Right atrium auricular region (tissue), 2 donors: Measurements from ENCODE around the gene POFUT1. TPM values are rescaled to one million over a fixed set of nuclear protein-coding genes. Genes with fewer than 3 reads are reported as not detected.
"Not testable (repeated sequence)": the region's sequence is repeated elsewhere in the genome, so short reads cannot be mapped to it uniquely, and the experiment has no call there.

Experiments used
- DNase-seq: peaks from one replicate; pipeline ENCODE4 v3.0.0-alpha.2; 2019; ENCODE audit warnings: low spot score
- H3K27ac ChIP-seq, 2 donors: fragments of 200-600 bp; sonication (generic); 1 replicate in 1 of 2; 2 replicates in 1 of 2; pipeline ENCODE4 v1.5.1; 2016 to 2019
- H3K27me3 ChIP-seq, 2 donors: fragments of 200-600 bp; sonication (generic); one replicate each; pipeline versions ENCODE4 v1.5.1 to v1.6.0; 2017 to 2019
- H3K36me3 ChIP-seq: fragments of 200-600 bp; sonication (generic); one replicate; pipeline ENCODE4 v1.5.1; 2016
- H3K4me1 ChIP-seq, 2 donors: fragments of 200-600 bp; sonication (generic); one replicate each; pipeline versions ENCODE4 v1.5.1 to v1.6.0; 2017 to 2019
- H3K4me3 ChIP-seq, 2 donors: fragments of 200-600 bp; sonication (generic); 1 replicate in 1 of 2; 2 replicates in 1 of 2; pipeline ENCODE4 v1.5.1; 2017 to 2019; ENCODE audit warnings: mild to moderate bottlenecking in 1 of 2, moderate library complexity in 1 of 2
- H3K9me3 ChIP-seq, 2 donors: fragments of 200-600 bp; sonication (generic); one replicate each; pipeline ENCODE4 v1.5.1; 2019
- total RNA-seq, 2 donors: library from RNA; depleted of rRNA; stranded (reverse); fragments of >200 nt; gene quantifications; one replicate each; pipeline ENCODE4 v1.1.0, GENCODE V29; 2016
- TF ChIP-seq, protein P1 (sequence below), 2 donors: fragments of 200-600 bp; sonication (generic); IDR thresholded peaks; one replicate each; pipeline ENCODE4 v1.5.1; 2019; ENCODE audit warnings: antibody characterized with exemption in 2 of 2

The POFUT1 gene
- total RNA-seq, 2 donors from 2014 or later = 26.8 to 31.6 TPM

DNA sequence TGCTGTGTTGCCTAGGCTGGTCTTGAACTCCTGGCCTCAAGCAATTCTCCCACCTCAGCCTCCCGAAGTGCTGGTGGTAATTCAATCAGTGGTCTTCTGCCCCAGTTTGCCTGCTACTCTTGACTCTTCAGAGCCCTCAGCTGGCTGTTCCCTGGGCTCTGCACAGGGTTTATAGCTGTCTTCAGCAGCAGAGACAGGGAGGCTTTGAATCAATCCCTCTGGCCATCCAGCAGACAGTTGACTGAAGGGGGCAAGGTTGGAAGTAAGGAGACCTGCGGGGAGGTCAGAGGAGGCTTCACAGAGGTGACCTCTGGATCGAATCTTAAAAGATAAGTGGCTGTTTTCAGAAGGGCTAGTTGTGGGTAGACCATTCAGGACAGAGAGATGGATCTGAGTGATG, 43.8 kb downstream of the POFUT1 start:
- Histone ChIP-seq H3K27ac (no peak overlapping the region), H3K4me1 (no peaks in the 10 kb centered on the region), H3K4me3 (no peak overlapping the region), H3K9me3 (no peaks in the 10 kb centered on the region), H3K36me3 (no peaks in the 10 kb centered on the region), H3K27me3 (no peaks in the 10 kb centered on the region)
- DNase-seq = no peak
- TF ChIP-seq, protein P1, sequence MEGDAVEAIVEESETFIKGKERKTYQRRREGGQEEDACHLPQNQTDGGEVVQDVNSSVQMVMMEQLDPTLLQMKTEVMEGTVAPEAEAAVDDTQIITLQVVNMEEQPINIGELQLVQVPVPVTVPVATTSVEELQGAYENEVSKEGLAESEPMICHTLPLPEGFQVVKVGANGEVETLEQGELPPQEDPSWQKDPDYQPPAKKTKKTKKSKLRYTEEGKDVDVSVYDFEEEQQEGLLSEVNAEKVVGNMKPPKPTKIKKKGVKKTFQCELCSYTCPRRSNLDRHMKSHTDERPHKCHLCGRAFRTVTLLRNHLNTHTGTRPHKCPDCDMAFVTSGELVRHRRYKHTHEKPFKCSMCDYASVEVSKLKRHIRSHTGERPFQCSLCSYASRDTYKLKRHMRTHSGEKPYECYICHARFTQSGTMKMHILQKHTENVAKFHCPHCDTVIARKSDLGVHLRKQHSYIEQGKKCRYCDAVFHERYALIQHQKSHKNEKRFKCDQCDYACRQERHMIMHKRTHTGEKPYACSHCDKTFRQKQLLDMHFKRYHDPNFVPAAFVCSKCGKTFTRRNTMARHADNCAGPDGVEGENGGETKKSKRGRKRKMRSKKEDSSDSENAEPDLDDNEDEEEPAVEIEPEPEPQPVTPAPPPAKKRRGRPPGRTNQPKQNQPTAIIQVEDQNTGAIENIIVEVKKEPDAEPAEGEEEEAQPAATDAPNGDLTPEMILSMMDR (IDR thresholded peaks at IDR 0.05) = no peak

DNA sequence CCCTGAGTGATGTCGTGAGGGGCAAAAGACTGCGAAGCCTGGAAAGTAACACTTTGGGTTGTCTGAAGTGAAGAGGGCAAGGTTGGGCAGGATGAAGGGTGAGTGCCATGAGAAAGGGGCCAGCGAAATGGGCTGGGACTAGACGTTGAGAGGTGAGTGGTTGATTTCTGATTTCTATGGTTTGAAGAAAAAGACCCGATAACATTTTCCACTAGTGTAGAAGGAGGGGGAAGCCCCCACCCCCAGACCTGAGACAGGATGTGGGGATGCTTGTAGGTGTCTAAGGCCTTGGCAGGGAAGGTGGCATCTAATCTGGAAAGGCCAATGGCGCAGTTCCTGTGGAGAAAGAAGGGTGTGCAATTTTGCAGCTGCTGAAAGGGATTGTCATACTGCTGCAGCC, 44.5 kb downstream of the POFUT1 start:
- no peak overlapping the region for H3K27ac ChIP-seq
- H3K4me3 ChIP-seq = no peak overlapping the region
- H3K9me3 ChIP-seq = no peaks in the 10 kb centered on the region
- H3K27me3 ChIP-seq = no peaks in the 10 kb centered on the region
- DNase-seq = no peak
- H3K36me3 ChIP-seq = no peaks in the 10 kb centered on the region
- TF ChIP-seq, protein P1 (IDR thresholded peaks at IDR 0.05) = no peak
- H3K4me1 ChIP-seq = no peaks in the 10 kb centered on the region

DNA sequence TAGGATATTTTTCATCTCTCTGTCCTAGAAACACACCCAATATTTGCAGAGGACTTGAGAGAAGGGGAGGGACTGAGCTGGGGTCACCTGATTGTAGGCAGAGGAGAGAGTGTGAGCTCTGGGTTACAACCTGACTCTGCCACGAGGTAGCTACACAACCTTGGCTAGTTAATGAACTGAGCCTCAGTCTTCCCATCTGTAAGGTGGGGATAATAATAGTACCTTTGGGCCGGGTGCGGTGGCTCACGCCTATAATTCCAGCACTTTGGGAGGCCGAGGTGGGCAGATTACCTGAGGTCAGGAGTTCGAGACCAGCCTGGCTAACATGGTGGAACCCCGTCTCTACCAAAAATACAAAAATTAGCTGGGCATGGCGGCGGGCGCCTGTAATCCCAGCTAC, 53.3 kb downstream of the POFUT1 start:
- not testable (repeated sequence) for H3K4me3 ChIP-seq, H3K4me1 ChIP-seq, H3K27ac ChIP-seq, DNase-seq, H3K27me3 ChIP-seq, H3K9me3 ChIP-seq, H3K36me3 ChIP-seq

DNA sequence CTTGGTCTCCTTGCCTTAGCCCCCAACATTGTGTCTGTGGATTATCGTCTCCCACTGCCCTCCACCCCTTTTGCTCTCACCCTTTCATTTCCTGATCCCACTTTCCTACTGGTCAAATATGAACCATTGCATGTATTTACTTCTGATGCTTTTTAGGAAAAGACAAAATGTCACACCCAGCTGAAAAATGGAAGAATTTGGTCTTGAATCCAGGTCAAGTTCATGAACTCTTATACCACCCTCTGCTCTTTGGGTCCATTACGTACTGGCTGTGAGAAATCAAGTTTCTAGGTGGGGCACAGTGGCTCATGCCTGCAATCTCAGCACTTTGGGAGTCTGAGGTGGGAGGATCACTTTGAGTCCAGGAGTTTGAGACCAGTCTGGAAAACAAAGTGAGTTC, 54.0 kb downstream of the POFUT1 start:
- H3K36me3 ChIP-seq = no peaks in the 10 kb centered on the region
- H3K4me1 ChIP-seq = no peaks in the 10 kb centered on the region
- H3K27ac ChIP-seq = no peak overlapping the region
- no peaks in the 10 kb centered on the region for H3K27me3 ChIP-seq
- H3K4me3 ChIP-seq = no peak overlapping the region
- no peak for DNase-seq
- H3K9me3 ChIP-seq = no peaks in the 10 kb centered on the region
- TF ChIP-seq, protein P1 (IDR thresholded peaks at IDR 0.05) = no peak

DNA sequence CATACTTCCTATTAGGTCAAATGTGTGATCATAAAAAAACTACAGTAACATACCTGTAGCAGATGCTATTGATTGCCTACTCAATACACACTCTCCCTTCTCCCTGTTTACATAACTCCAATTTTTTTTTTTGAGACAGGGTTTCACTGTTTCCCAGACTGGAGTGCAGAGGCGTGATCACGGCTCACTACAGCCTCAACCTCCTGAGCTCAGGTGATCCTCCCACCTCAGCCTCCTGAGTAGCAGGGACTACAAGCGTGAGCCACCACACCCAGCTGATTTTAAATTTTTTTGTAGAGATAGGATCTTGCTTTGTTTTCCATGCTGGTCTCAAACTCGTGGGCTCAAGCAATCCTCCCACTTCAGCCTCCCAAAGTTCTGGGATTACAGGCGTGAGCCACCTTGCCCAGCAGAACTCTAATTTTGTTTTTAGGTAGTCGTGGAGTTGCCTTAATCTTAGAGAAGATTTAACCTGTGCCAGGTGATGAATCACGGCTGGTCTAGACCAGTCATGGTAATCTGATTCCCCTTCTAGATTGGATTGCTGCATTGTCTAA, 55.8 kb downstream of the POFUT1 start:
- no peak overlapping the region for H3K4me3 ChIP-seq
- DNase-seq = no peak
- no peaks in the 10 kb centered on the region for H3K27me3 ChIP-seq
- H3K27ac ChIP-seq = no peak overlapping the region
- H3K9me3 ChIP-seq = no peaks in the 10 kb centered on the region
- H3K4me1 ChIP-seq = no peaks in the 10 kb centered on the region
- TF ChIP-seq, protein P1 (IDR thresholded peaks at IDR 0.05) = no peak
- no peaks in the 10 kb centered on the region for H3K36me3 ChIP-seq

DNA sequence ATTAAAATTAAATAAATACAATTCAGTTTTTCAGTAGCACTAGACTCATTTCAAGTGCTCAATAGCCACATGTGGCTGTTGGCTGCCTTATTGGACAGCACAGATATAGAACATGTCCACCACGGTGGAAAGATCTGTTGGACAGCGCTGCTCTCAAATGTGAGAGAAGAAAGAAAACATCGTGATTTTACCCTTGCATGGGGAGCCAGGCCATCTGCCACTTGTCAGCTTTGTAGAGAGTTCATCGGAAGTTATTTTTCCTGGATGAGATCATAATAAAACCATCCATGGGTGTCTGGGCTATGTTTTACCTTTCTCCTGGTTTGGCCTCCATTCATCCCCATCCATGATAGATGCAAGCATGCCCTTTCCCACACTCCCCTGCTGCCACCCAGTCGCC, 63.9 kb downstream of the POFUT1 start:
- Histone ChIP-seq H3K4me3 (no peak overlapping the region), H3K4me1 (no peaks in the 10 kb centered on the region), H3K36me3 (no peaks in the 10 kb centered on the region), H3K27me3 (no peaks in the 10 kb centered on the region), H3K27ac (no peak overlapping the region), H3K9me3 (no peaks in the 10 kb centered on the region)
- no peak for DNase-seq
- TF ChIP-seq, protein P1 (IDR thresholded peaks at IDR 0.05) = no peak
